HG03095 (cell line): Measurements from ENCODE around the gene DCK.
"Not testable (repeated sequence)": the region's sequence is repeated elsewhere in the genome, so short reads cannot be mapped to it uniquely, and the experiment has no call there.

ENCODE experiments used
- ATAC-seq: cut with Tn5 transposase; IDR thresholded peaks from one replicate; pipeline ENCODE4 v1.9.1; 2021; ENCODE audit warnings: moderate library complexity; ENCODE audit not compliant: unreplicated experiment

DCK gene

DNA sequence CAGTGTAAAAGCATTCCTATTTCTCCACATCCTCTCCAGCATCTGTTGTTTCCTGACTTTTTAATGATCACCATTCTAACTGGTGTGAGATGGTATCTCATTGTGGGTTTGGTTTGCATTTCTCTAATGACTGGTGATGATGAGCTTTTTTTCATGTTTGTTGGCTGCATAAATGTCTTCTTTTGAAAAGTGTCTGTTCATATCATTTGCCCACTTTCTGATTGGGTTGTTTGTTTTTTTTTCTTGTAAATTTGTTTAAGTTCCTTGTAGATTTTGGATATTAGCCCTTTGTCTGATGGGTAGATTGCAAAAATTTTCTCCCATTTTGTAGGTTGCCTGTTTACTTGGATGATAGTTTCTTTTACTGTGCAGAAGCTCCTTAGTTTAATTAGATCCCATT lies 6.2 kb downstream of the DCK start:
- ATAC-seq = not testable (repeated sequence)

DNA sequence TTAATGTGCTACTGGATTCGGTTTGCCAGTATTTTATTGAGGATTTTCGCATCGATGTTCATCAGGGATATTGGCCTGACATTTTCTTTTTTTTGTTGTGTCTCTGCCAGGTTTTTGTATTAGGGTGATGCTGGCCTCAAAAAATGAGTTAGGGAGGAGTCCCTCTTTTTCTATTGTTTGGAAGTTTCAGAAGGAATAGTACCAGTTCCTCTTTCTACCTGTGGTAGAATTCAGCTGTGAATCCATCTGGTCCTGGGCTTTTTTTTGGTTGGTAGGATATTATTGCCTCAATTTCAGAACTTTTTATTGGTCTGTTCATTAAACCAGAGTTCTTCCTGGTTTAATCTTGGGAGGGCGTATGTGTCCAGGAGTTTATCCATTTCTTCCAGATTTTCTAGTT lies 7.9 kb downstream of the DCK start:
- not testable (repeated sequence) for ATAC-seq

DNA sequence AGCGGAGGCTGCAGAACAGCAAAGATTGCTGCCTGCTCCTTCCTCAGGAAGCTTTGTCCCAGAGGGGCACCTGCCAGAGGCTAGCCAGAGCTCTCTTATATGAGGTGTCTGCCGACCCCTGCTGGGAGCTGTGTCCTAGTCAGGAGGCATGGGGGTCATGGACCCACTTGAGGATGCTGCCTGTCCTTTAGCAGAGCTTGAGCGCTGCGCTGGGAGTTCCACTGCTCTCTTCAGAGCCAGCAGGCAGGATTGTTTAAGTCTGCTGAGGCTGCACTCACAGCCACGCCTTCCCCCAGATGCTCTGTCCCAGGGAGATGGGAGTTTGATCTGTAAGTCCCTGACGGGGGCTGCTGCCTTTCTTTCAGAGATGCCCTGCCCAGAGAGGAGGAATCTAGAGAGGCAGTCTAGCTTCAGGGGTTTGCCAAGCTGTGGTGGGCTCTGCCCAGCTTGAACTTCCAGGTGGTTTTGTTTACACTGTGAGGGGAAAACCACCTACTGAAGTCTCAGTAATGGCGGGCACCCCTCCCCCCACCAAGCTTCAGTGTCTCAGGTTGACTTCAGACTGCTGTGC lies 10.9 kb downstream of the DCK start:
- ATAC-seq = no peak

DNA sequence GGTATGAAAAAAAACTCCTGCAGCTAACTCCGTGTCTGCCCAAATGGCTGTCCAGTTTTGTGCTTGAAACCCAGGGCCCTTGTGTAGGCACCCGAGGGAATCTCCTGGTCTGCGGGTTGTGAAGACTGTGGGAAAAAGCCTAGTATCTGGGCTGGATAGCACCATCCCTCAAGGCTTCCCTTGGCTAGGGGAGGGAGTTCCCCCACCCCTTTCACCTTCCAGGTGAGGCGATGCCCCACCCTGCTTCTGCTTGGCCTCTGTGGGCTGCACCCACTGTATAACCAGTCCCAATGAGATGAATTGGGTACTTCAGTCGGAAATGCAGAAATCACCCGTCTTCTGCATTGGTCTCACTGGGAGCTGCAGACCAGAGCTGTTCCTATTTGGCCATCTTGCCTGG lies 11.6 kb downstream of the DCK start:
- not testable (repeated sequence) for ATAC-seq

DNA sequence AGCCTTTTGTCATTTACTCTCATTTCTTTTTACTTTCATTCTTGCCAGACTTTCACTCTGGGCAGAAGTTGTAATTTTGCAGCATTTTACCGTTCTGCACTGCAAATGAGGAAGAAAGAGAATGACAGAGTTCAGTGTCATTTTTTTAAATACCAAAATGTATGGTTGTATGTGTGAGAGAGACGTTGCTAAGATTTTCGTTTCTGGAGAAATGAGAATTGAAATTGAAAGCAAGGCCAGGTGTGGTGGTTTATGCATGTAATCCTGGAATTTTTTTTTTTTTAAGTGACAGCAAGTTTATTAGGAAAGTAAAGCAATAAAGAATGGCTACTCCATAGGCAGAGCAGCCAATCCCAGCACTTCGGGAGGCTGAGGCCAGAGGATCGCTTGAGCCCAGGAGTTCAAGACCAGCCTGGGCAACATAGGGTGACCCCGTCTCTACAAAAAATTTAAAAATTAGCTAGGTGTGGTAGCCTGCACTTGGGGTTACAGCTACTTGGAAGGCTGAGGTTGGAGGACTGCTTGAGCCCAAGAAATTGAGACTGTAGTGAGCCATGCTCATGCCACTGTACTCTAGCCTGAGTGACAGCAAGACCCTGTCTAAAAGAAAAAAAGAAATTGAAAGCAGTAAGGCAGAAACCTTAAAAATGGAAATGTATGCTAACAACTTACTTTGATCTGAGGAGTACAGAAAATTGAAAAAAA lies 12.9 kb downstream of the DCK start:
- peak; percentile 78 for ATAC-seq

DNA sequence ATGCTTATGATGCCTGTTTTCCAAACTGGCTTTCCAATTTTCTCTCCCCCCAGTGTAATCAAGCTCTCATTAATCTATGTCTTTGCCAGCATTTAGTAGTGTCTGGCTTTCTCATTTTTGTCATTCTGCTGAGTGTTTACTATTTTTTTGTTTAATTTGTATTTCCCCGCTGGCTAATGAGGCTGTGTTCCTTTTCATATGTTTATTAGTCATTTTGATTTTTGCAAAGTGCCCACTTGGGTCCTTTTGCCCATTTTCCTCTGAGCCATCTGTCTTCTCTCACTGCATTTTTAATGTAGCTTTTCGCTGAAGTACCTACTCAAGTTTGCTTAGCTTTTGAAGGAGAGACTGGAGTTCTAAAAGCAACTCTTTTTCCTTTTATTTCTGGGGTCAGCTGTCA lies 14.7 kb downstream of the DCK start:
- no peak for ATAC-seq

DNA sequence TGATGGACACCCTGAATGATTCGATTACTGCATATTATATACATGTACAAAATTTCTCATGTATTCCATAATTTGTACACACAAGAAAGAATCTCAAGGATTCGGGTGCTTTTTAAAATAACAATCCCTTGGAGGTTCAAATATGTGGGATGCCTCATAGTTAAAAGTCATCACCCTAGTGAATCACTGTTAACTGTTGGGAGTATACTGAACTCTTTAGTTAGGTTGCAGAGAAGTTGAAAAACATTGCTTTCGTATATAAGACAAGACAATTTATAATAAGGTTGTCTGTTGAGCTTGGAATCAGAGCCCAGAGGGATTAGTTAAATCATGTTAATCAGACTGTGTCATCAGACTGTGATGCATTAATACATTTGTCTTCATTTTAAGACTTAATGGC lies 15.6 kb downstream of the DCK start:
- no peak for ATAC-seq

DNA sequence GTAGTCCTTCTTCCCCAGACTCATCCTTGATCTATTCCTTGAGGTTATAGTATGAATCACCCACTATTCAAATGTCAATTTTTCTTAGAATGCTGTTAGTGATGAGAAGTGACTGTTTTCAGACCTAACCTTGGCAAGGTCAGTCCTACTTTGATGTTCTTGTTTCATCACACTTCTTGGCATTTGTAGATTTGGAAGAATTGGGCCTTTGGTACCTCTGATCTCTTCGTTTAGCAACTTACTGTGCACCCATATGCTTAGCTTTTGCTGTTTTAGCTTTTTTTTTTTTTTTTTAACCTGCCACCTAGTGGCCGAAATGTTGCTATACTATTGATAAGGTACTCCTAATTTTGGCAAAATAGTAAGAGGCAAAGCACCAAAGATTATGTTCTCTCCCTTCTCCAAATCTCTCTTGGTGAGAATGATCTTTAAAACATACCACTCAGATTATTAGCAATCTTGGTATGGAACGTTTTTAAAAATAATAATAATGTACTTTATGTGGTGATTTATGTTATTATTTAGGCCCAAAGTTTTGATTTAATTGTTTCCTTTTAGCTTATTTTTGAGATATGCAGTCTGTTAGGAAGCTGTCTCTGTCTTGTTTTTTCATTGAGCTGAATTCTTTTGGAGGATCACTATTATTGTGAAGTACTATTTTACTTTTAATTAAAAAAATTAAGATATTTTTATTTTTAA lies 16.6 kb downstream of the DCK start:
- peak; percentile 38 for ATAC-seq

DNA sequence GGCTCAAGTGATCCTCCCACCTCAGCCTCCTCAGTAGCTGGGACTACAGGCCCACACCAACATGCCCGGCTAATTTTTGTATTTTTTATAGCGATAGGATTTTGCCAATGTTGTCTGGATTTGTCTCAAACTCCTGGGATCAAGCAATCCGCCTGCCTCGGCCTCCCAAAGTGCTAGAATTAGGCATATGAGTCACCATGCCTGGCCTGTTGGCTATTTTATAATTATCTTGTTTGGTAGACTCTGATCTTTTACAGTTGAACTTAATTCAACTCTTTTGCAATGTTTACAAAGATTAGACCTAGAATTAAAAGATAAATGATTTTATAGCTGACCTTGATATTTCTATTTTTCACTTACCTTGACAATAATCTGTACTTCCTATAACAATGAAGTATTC lies 18.0 kb downstream of the DCK start:
- ATAC-seq = no peak

DNA sequence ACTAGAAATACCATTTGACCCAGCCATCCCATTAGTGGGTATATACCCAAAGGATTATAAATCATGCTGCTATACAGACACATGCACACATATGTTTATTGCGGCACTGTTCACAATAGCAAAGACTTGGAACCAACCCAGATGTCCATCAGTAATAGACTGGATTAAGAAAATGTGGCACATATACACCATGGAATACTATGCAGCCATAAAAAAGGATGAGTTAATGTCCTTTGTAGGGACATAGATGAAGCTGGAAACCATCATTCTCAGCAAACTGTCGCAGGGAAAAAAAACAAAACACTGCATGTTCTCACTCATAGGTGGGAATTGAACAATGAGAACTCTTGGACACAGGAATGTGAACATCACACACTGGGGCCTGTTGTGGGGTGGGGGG lies 23.9 kb downstream of the DCK start:
- ATAC-seq = not testable (repeated sequence)

DNA sequence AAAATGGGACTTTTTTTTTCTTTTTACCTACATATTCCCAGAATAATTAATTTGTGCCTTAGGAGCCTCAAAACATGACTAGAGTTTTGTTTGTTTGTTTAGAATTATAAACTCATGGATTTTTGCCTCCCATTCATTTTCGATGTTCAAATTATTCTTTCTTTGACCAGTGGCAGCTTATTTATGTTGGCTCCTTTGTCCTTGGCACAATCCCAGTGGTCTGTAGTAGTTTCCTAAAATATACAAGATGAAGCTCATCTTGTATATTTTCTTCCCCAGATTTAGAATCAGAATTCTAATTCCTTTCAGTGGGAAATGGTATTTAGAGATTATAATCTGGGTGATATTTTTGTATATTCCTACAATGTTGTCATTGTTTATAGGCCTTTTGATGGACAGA lies 27.2 kb downstream of the DCK start:
- ATAC-seq = no peak

DNA sequence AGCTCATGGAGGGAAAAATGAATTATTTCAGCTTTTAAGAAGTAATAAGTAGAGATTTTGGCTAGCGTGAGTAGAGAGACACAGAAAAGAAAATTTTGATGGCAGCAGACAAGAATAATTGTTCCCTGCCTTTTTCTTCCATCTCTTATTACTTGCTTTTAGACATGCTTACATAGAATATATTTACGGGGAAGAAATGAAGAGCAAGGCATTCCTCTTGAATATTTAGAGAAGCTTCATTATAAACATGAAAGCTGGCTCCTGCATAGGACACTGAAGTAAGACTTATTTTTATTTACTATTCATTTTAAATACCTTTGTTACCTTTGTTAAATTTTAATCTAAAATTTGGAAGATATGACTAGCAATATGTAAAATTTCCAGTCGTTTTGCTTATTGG lies 32.2 kb downstream of the DCK start:
- no peak for ATAC-seq

DNA sequence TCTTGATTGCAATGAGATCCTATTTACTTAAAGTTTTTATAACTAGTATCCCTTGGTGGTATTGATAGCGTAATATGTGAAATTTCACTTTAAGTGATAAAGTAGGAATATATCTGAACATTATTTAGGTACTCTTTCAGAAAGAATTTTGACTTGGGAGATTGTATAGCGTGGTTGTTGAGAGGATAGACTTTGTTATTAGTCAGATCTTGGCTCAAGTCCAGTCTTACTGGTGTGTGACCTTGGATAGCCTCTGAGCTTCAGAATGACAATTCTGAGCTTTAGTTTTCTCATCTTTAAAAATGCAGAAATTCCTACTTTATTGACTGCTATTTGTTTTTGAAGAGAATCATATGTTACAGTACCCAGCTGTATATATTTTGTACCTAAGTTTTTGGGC lies 32.6 kb downstream of the DCK start:
- ATAC-seq = no peak

DNA sequence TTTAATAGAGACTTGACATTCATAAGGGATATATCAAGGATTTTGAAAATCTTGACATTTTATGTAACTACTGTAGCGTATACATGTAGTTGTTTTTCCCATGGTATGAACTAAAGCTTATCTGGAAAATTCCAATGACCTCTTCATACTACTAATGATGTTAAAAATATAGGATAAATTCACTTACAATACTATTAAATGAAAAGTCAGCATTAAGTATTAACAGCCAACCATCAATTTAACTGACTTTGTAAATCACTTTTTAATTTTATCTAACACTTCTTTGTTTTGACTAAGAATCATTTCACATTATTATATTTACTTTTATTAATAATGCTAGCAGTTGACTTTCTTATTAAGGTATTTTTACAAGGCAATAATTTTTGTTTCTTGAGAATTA lies 34.2 kb downstream of the DCK start:
- no peak for ATAC-seq

DNA sequence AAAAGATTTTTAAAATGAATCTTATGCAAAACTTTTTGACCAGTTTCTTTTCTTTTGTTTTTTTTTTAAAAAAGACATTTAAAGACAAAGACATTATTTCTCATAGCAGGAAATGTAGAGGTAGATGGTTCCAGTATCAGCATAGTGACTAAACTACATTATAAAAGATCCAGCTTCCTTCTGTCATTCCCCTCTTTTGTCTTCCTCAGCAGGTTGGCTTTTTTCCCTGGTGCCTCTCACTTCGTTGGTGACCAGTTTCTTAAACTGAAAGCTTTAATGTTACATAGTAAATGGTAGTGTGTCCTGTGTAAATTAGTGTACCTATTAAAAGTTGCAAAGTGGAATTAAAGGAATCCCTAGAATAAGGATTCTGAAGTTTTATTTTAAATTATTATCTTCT lies 36.1 kb downstream of the DCK start:
- ATAC-seq = no peak

DNA sequence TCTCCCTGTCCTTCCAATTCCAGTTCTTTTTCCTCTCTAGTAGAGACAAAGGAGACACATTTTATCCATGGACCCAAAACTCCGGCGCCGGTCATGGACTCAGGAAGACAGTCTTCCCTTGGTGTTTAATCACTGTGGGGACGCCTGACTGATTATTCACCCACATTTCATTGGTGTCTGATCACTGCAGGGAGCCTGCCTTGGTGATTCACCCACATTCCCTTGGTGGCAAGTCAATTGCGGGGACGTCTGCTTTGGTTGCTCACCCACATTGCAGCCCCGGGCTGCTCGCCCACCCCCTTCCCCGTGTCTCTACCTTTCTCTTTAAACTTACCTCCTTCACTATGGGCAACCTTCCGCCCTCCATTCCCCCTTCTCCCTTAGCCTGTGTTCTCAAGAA lies 38.7 kb downstream of the DCK start:
- not testable (repeated sequence) for ATAC-seq

DNA sequence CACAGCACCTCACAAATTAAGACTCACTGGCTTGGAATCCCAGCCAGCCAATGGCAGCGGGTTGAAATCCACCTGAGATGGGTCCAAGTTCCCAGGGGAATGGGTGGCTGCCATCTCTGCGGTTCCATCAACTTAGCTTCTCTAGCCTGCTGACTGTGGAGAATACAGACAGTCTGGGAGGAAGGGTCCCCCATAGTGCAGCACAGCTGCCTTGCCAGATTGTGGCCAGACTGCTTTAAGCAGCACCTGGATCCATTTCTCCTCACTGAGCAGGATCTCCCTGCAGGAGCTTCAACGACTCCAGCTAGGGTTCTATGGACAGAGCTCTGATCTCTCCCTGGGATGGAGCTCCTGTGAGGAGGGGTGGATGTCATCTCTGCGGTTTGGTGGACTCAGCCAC lies 51.8 kb downstream of the DCK start:
- no peak for ATAC-seq

DNA sequence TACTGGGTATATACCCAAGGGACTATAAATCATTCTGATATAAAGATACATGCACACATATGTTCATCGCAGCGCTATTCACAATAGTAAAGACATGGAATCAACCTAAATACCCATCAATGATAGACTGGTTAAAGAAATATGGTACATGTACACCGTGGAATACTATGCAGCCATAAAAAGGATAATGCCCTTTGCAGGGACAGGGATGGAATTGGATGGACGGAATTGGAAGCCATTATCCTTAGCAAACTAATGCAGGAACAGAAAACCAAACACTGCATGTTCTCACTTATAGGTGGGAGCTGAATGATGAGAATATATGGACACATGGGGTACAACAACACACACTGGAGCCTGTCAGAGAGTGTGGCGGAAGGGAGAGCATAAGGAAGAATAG lies 55.9 kb downstream of the DCK start:
- ATAC-seq = no peak

DNA sequence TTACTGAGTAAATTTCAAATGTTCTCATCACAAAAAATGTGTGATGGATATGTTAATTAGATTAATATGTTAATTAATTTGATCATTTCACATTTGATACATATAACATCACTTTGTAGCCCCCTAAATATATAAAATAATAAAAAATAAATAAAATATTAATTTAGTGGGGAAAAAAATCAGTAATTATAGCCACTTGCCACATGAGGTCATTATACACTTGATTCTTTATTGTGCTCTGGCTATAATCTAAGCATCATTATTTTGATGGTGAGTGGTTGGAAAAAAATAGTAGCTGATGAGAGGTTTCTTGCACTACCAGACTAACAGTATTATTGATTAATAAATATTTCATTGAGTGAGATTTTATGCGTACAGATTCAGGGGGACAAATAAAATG lies 57.4 kb downstream of the DCK start:
- no peak for ATAC-seq

DNA sequence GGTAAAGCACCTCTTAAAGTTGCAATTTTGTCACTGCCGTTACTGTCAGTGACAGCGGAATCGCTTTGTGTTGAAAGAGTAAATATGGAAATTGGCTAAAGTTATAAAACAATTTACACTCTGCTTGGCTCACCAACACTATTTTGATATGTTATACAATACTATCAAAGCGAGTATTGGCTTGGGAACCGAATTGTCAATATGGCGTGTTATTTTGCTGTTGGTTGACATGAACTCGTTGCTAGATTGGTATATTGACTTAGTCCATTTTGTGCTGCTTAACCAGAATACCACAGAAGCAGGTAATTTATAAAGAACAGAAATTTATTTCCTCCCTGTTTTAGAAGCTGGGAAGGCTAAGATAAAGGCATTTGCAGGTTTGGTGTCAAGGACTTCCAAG lies 58.6 kb downstream of the DCK start:
- ATAC-seq = no peak

DNA sequence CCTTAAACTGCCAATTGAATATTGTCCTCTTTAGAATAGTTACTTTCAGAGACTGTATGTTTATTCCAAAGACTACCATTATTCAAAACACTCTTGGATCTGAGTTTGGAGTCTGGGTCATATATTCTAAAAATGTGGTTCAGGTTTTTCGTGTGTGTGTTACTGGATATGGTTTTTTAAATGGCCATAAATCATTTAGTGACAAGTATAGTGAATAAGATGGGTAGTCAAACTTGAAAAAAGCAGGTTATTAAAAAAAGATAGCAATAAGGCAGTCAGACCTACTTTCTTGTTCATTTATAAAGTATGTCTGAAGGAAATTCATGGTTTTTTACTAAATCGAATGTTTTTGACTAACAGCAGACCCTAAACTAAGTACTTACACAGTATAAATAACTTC lies 59.3 kb downstream of the DCK start:
- ATAC-seq = no peak

DNA sequence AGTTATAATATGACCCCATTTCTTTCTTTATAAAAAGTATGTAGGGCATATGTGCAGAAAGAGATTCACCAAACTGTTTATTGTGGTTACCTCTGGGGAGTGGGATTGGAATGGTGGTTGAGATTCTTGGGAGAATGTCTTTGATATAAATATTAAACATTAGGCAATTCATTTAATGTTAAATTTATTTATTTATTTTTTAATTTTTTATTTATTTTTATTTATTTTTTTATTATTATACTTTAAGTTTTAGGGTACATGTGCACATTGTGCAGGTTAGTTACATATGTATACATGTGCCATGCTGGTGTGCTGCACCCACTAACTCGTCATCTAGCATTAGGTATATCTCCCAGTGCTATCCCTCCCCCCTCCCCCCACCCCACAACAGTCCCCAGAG lies 60.2 kb downstream of the DCK start:
- not testable (repeated sequence) for ATAC-seq
